Peyer's patch (tissue), 4 donors: ENCODE results near the gene MT2A.

Experiments
- POLR2A ChIP-seq, 2 donors: fragments of 450-650 bp; IDR thresholded peaks; one replicate each; pipeline ENCODE4 v1.5.1; 2017; ENCODE audit warnings: antibody characterized with exemption in 2 of 2, mild to moderate bottlenecking in 2 of 2, moderate library complexity in 2 of 2
- TF ChIP-seq, protein P1 (sequence below), 6 experiments: fragments of 450-650 bp in 4 of 6; fragments of 200-600 bp in 2 of 6; sonication (generic) in 1 of 6; IDR thresholded peaks; one replicate each; pipeline ENCODE4 v1.5.1; 2017 to 2019; ENCODE audit warnings: antibody characterized with exemption in 6 of 6, mild to moderate bottlenecking in 3 of 6, moderate library complexity in 1 of 6

- TF ChIP-seq, protein P1, sequence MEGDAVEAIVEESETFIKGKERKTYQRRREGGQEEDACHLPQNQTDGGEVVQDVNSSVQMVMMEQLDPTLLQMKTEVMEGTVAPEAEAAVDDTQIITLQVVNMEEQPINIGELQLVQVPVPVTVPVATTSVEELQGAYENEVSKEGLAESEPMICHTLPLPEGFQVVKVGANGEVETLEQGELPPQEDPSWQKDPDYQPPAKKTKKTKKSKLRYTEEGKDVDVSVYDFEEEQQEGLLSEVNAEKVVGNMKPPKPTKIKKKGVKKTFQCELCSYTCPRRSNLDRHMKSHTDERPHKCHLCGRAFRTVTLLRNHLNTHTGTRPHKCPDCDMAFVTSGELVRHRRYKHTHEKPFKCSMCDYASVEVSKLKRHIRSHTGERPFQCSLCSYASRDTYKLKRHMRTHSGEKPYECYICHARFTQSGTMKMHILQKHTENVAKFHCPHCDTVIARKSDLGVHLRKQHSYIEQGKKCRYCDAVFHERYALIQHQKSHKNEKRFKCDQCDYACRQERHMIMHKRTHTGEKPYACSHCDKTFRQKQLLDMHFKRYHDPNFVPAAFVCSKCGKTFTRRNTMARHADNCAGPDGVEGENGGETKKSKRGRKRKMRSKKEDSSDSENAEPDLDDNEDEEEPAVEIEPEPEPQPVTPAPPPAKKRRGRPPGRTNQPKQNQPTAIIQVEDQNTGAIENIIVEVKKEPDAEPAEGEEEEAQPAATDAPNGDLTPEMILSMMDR (IDR thresholded peaks at IDR 0.05), result no peak
- TF ChIP-seq POLR2A (IDR thresholded peaks at IDR 0.05), result no peak
These were observed 5.3 kb downstream of the MT2A start for GRCh38 chr16:56613706-56614105.
